Thyroid gland (tissue), 4 donors: Measurements from ENCODE around the gene VIT.

ENCODE experiments used
- CTCF ChIP-seq, 6 experiments: fragments of 200-600 bp in 3 of 6; fragments of 450-650 bp in 3 of 6; sonication (generic) in 3 of 6; IDR thresholded peaks; one replicate each; pipeline ENCODE4 v1.5.1; 2016 to 2019; ENCODE audit warnings: antibody characterized with exemption in 6 of 6, mild to moderate bottlenecking in 2 of 6, inconsistent platforms in 1 of 6, moderate library complexity in 1 of 6
- POLR2A ChIP-seq, 2 donors: fragments of 450-650 bp; IDR thresholded peaks; one replicate each; pipeline ENCODE4 v1.6.1; 2017; ENCODE audit warnings: antibody characterized with exemption in 2 of 2, mild to moderate bottlenecking in 2 of 2, moderate library complexity in 1 of 2

GRCh38 chr2:36650031-36650829 lies 46.3 kb upstream of the VIT start:
- no peak for TF ChIP-seq CTCF (IDR thresholded peaks at IDR 0.05)
- no peak for TF ChIP-seq POLR2A (IDR thresholded peaks at IDR 0.05)
